ENCODE results near the gene IGFL2.
A peak's percentile ranks its signal among the peaks of the same experiment; 100 is the strongest.
"Not testable (repeated sequence)": the region's sequence is repeated elsewhere in the genome, so short reads cannot be mapped to it uniquely, and the experiment has no call there.

Gene IGFL2

DNA sequence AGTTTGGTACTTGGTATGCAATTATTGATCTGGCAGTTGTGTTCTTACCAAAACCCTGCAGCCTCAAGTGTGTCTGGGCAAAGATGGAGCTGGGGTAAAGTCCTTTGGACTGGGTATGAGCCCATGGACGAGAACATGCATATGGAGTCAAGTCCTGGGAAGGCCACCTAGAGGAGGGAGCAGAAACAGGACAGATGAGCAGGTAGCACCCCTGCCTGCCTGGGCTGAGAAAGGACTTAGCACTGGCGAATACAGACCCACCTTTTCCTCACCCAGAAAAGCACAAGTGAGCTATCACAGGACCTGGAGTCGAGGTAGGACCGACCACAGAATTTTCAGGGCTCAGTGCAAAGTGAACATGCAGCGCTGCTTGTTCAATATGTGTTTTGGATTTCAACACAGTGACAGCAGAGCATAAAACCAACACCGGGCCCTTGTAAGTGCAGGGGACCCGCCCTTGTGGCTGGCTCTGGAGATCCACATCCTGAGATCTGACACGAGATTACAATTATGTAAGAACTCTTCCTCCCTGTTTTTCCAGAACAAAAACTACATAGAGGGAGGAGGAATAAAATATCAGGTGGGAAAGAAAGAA, 25.9 kb downstream of the IGFL2 start:
- DNase-seq (ENCODE audit: low read depth) = no peak
- no peak overlapping the region for H3K4me3 ChIP-seq (ENCODE audit: low read depth, low read length)
- in situ Hi-C loops (cut with HindIII; ENCODE audit: low sequenced_read_pairs) = no loop called here
- TF ChIP-seq, protein P1, sequence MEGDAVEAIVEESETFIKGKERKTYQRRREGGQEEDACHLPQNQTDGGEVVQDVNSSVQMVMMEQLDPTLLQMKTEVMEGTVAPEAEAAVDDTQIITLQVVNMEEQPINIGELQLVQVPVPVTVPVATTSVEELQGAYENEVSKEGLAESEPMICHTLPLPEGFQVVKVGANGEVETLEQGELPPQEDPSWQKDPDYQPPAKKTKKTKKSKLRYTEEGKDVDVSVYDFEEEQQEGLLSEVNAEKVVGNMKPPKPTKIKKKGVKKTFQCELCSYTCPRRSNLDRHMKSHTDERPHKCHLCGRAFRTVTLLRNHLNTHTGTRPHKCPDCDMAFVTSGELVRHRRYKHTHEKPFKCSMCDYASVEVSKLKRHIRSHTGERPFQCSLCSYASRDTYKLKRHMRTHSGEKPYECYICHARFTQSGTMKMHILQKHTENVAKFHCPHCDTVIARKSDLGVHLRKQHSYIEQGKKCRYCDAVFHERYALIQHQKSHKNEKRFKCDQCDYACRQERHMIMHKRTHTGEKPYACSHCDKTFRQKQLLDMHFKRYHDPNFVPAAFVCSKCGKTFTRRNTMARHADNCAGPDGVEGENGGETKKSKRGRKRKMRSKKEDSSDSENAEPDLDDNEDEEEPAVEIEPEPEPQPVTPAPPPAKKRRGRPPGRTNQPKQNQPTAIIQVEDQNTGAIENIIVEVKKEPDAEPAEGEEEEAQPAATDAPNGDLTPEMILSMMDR (IDR thresholded peaks at IDR 0.05; ENCODE audit: low read depth, low read length, missing control alignments) = no peak

DNA sequence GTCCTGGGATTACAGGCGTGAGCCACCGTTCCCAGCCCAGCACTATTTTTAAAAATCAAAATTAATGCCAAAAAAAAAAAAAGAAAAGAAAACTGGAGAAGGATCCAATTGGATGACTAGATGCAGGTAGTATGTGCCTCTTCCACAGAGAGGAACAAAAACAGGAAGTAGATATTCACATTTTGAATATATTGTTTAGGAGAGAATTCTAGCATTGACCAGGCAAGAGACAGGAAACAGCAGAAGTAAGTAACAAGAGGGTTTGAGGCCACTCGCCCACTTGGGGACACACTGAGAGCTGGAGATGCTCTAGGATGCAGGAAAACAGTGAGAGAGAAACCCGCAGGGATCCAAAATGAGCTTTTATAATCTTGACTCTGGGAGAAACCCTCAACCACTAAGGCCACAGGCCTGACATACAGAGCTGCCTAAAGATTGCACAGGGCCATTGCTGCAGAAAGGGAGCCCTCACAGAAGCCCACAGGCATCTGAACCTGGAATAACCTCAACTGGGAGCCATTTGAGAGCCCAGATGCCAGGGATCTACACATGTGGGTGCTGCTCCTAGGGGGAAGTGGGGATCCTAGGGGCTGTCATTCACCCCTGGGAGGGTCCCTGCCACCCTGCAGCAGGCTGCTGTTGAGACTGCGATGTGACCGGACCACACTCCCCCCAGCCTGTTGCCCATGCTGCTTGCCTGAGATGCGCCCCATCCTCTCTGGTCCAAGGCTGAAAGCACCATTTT, 28.2 kb downstream of the IGFL2 start:
- TF ChIP-seq, protein P1 (IDR thresholded peaks at IDR 0.05; ENCODE audit: low read depth, low read length, missing control alignments) = no peak
- in situ Hi-C loops (cut with HindIII; ENCODE audit: low sequenced_read_pairs) = no loop called here
- H3K4me3 ChIP-seq (ENCODE audit: low read depth, low read length) = no peak overlapping the region
- DNase-seq (ENCODE audit: low read depth) = no peak

DNA sequence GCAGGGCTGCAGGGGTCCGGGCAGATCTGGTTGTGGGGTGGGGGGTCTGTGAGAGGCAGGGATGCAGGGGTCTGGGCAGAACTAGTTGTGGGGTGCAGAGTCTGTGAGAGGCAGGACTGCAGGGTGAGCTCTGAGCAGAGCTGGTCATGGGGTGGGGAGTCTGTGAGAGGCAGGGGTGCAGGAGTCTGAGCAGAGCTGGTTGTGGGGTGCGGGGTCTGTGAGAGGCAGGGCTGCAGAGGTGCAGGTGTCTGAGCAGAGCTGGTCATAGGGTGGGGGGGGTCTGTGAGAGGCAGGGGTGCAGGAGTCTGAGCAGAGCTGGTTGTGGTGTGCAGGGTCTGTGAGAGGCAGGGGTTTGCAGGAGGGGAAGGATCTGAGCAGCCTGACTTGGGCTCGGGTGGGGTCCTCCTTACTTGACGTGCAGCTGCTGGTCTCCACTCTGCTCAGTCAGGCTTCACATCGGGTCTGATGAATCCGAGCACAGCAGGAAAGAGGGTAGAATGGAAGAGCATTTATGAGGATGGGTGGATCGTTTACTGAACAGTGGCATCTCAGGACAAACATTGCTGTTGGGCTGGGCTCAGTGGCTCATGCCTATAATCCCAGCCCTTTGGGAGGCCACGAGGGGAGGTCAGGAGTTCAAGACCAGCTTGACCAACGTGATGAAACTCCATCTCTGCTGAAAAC, 31.2 kb downstream of the IGFL2 start:
- TF ChIP-seq, protein P1 (IDR thresholded peaks at IDR 0.05; ENCODE audit: low read depth, low read length, missing control alignments) = no peak
- in situ Hi-C loops (cut with HindIII; ENCODE audit: low sequenced_read_pairs) = no loop called here

DNA sequence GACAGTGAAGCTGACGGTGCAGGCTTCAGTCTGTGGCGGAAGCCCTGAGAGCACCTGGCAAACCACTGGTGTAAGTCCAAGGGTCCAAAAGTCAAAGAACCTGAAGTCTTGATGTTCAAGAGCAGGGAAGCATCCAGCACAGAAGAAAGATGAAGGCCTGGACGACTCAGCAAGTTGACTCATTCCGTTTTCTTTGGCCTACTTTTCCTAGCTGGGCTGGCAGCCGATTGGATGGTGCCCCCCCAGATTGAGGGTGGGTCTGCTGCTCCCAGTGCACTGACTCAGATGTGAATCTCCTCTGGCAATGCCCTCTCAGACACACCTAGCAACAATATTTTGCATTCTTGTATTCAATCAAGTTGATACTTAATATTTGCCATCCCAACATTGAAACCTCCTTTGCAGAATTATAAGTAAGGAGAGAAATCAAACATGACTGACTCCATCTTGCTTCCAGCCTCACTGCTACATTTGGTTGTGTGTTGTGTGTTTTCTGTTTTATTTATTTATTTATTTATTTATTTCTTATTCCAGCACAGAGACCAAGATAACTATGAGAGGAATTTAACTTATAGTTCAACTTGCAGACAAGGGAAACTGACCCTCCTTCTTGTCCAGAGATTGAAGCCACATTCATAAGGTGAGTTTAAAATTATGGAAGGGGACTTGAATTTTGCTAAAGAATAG, 32.8 kb downstream of the IGFL2 start:
- no peak overlapping the region for H3K4me3 ChIP-seq (ENCODE audit: low read depth, low read length)
- TF ChIP-seq, protein P1 (IDR thresholded peaks at IDR 0.05; ENCODE audit: low read depth, low read length, missing control alignments) = no peak
- DNase-seq (ENCODE audit: low read depth) = no peak
- in situ Hi-C loops (cut with HindIII; ENCODE audit: low sequenced_read_pairs) = no loop called here

More for the DNA sequence above, 31.2 kb downstream of the IGFL2 start:
- no peak overlapping the region for H3K4me3 ChIP-seq (ENCODE audit: low read depth, low read length)
- no peak for DNase-seq (ENCODE audit: low read depth)

DNA sequence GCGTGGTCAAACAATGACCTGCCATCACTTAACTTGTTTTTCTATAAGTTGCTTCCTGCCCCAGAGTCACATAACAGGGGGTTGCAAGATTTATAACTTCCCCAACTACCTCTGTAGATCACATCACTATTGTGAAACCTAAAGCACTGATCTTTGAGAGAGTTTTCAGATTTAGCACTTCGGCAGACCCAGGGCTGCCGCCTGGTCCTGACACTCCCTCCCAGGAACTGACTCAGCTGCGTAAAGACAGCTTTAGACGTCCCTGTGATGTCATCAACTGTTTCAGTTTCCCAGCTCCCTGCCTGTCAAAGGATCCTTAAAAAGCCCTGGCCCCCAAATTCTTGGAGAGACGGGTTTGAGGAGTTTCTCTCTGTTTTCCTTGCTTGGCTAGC, 33.3 kb downstream of the IGFL2 start:
- in situ Hi-C loops (cut with HindIII; ENCODE audit: low sequenced_read_pairs) = no loop called here
- no peak for DNase-seq (ENCODE audit: low read depth)
- TF ChIP-seq, protein P1 (IDR thresholded peaks at IDR 0.05; ENCODE audit: low read depth, low read length, missing control alignments) = no peak
- no peak overlapping the region for H3K4me3 ChIP-seq (ENCODE audit: low read depth, low read length)

DNA sequence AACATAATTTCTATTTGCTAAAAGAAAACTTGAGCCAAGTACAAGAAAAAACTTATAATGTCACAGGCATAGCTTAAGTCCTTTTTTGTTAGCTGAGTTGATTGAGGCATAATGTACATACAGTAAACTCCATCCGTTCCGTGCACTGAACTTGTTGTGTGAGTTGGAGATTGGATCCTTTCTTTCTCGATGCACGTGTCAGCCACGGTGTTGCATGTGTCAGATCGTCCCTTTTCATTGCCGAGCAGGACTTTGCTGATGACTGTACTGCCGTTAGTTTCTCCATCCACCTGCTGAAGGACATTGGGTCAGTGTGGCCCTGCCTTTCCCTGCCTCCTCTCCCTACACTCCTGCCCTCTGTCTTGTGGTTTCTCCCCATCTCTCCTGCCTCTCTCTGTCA, 34.4 kb downstream of the IGFL2 start:
- TF ChIP-seq, protein P1 (IDR thresholded peaks at IDR 0.05; ENCODE audit: low read depth, low read length, missing control alignments) = no peak
- in situ Hi-C loops (cut with HindIII; ENCODE audit: low sequenced_read_pairs) = no loop called here
- H3K4me3 ChIP-seq (ENCODE audit: low read depth, low read length) = no peak overlapping the region
- DNase-seq (ENCODE audit: low read depth) = no peak

- in situ Hi-C loops (cut with HindIII; ENCODE audit: low sequenced_read_pairs); H3K4me3 ChIP-seq (ENCODE audit: low read depth, low read length): not testable (repeated sequence)
- DNase-seq (ENCODE audit: low read depth) = peak; percentile 31
Measured at GRCh38 chr19:46184775-46185710, 37.0 kb downstream of the IGFL2 start.

Data from astrocyte of the cerebellum (primary cell).